Nucleus accumbens (tissue), 56 donors: ENCODE measurements around the gene SLC4A8.

Source experiments
- DNase-seq, 56 donors: peaks; one replicate each; lab custom pipeline; 2025; lab: John Stamatoyannopoulos, UW

The SLC4A8 gene

DNA sequence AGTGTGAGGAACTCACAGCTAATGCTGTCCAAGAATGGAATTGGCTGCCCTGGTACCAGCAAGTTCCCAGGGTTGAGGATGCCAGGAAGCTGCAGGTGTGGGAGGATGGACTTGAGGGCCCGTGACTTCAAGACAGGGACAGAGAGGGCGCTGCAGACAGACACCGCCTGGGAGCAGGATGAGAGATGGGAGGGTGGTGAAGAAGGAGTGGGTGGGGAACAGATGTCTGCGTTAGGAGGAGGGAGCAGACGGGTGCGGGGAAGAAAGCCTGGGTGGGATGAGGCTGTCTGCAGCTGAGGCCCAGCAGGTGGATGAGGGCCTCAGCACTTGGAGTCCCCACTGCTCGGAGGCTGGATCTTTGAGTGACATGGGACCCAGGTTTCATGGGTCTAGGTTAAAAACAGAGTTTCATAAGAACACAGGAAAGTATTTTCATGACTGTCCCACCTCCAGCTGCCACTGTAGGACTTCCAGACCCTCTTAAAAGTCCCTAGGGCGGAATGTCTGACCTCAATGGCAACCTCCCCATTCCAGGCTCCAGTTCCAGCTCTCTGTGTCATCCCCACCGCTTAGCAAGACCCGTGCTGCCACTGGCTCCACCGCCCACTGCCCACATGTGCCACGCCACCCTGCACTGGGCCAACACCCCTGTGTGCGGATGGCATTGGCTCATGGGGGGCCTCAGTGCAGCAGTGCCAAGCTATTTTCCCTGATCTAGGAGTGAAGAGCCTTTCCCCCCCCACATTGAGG, 96.1 kb downstream of the SLC4A8 start:
- peak in 2 of 56 donors; percentile 4 to 6 for DNase-seq

DNA sequence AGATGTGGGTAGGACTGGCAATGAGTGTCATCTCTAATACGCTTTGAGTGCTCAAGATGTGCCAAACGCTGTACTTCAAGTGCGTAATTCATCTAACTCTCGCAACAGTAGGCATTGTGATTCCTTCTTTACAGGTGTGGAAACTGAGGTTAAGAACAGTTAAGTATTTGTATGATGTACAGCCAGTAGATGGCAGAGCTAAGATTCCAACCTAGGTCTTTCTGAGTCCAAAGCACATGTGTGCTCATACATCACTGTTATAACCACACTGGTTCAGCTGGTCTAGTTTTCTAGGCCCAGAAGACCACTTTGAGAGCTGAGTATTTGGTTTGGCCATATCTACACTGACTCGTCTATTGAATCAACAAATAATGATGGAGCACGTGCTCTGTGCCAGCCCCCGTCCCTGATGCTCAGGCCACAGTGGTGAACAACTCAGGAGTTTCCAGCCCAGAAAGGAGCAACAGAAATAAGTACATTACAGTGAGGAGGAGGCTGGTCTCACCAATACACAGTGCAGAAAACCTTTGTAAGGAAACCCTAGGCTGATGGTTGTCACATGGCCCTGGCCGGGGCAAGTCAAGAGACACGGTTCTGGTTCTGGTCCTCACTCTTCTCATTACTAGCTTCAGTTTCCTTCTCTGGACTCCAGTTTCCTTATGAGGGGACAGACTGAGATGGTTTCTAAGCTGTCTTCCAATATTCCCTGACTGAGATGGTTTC, 97.1 kb downstream of the SLC4A8 start:
- no peak for DNase-seq

DNA sequence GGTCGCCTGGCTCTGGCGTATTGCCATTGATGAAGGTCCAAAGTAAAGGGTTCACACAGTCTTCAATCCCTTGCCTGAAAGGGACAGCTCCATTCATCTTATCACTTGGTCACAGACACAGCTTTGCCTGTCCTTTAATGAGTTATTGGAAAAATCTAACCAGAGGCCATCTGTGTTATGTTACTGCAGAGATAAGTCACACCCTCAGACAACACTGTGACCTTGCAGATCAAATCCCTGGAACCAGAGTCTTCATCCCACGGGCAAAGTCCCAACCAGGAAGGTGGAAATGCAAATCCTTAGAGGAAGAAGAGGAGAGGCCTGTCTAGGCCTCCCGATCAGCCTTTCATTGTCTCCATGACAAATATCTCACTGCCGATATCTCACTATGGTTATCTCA, 98.1 kb downstream of the SLC4A8 start:
- DNase-seq: no peak

DNA sequence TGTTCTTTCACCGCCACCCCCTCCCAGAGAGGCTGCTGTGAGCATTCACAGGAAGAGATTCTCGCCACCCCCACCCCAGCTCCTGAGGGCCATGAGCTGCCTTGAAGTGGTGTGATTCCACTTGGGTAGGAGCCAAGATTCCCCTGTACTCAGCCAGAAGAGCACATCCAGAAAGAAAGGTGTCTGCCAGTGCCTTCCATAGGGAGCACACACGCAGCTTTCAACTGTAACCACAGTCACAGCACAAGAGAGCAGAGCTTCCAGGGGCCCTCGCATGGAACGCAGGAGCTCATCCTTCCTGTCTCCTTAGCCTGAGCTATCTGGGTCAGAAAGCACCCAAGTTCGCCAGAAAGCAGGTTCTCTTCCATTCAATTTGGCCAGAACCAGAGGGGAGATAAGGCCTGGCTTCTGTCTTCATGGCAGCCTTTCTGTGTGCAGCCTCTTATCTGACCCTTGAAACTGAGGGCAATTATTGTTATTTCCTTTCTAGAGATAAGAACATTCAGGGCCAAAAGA, 99.8 kb downstream of the SLC4A8 start:
- DNase-seq: no peak

DNA sequence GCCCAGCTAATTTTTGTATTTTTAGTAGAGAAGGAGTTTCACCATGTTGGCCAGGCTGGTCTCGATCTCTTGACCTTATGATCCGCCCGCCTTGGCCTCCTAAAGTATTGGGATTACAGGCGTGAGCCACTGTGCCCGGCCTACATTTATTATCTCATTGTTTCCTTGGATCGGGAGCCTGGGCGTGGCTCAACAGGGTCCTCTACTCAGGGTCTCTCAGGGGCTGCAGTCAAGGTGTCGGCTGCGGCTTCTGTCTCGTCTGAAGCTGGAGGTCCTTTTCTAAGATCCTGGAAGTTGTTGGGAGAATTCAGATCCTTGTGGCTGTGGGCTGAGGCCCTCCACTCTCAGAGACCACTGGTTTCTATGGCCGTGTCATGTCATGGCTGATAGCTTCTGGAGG, 100.9 kb downstream of the SLC4A8 start:
- DNase-seq: no peak

DNA sequence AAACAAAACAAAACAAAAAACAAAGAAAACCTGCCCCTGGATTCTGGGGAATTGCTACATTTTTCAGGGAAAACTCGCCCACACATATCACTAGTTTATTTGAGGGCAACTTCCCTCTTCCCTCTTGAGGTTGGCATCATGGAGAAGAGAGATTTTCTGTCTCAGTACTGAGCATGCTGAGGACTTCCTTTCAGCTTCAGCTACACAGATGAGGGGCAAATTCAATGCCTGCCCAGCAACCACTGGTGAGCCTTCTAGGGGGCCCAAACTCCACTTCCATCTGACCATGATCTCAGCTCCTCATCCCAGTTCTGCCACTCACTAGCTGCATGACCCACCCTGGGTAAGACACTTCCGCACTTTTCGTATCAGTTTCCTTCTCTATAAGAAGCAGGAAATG, 103.3 kb downstream of the SLC4A8 start:
- no peak for DNase-seq

DNA sequence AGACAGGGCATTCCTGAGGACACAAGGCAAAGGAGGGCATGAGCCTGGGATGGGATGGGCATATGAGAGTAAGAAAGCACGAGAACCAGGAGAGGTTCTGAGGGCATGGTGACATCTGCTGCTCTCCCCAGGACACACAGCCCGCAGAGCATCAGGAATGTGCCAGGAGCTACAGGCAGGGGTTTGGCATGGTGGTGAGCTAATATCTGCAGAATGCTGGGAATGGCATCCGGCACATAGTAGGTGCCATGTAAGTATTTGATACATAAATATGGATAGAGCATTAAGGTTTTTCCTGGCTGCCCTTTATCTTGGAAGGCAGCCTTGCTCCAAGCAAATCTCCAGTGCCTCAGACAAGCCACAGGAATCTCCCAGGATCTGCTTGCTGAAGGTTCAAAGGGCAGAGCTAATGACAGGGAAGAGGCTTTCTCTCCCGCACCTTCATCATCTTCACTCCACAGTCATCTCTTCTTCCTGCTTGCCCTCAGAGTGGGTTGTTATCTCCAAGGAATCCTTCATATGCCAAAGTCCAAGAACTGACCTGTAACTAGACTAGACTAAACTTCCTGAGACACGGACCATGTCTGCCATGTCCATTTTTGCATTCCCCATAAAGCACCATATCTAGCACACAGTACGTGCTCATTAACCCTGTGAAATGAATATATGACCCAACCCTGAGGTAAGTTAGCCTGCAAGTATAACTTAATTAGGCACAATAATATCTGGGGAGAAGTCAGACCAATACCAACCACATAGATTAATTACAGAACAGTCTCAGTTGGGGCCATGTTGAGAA, 104.4 kb downstream of the SLC4A8 start:
- no peak for DNase-seq

DNA sequence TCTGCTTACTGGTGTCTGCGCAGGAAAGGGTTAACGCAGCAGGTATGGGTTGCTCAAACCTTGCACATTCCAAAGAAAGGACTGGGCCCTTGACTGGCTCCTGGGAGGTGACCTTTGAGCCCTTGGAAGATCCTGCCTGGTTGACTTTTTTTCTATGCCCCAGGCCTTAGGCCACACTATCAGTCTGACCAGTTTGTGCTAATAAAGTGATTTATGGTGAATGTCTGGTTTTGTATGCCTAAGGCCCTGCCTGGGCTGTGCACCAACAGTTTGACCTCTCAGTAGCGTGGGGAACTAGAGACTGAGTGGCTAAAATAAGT, 105.0 kb downstream of the SLC4A8 start:
- no peak for DNase-seq

DNA sequence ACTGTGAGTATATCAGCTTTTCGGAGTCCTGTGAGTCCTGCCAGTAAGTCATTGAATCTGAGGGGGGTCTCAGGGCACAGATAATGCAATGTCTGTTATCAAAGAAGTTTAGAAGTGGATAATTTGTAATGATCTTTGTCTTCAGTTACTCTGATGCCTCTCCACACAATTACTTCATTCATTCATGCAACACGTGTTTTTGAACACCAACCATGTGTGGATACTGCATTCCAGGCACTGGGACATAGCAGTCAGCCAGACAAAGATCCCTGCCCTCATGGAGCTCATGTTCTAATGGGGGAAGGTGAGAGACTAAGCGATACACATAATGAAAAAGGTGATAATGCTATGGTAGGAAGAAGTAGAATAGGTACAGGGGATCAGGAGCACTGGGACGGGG, 105.6 kb downstream of the SLC4A8 start:
- no peak for DNase-seq

DNA sequence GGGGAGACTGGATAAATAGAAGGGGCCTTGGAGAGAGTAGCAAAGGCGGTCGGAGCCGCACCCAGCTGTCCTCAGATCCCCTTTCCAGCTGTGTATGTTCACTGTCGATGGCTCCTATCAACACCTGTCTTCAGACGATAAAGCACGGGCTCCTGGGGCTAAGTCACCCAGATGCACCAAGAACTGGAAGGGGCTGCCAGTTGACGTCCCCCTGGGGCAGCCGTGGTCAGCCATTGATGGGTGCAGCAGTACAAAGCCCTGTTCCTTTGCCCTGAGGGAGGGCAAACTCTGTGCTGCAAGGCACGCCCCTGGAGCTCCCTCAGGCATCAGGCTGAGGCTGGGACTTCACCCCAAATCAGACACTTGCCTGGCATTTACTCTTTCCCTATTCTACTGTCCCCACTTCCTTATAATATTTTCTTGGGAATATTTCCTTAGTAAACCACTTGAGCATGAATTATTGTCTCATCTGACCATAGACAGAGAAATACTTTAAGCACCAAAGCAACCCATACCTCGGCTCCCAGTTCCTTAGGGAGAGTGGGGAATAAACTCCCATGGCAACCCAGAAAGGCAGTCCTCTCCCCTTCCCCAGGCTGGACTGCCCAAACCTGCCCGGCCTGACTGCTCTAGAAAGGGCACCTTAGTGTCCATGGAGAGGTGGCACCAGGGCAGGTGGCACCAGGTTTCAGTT, 106.8 kb downstream of the SLC4A8 start:
- no peak for DNase-seq

DNA sequence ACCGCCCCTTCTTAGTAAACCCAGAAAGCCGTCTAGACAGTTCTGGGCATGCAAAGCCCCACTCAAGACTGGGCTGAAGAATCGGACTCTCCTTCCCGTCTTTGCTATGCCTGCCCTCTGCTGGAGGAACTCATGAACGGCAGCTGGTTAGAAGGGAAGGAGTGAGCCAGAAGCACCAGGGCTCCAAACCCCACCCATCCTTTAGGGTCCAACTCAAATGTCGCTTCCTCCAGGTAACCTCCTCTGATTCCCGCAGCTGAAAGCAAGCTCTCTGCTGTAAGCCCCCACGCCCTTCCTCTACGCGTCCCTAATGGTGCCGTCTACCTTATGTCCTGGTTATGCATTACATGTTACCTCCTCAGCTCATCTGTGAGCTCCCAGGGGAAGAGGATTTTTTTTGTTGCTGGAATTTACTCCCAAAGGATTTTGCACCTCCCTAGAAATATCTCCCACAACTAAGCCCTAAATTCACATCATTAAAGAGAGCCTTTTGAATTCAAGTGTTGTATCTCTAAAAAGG, 107.4 kb downstream of the SLC4A8 start:
- peak in 50 of 56 donors; percentile 4 to 85 (median 48) for DNase-seq

DNA sequence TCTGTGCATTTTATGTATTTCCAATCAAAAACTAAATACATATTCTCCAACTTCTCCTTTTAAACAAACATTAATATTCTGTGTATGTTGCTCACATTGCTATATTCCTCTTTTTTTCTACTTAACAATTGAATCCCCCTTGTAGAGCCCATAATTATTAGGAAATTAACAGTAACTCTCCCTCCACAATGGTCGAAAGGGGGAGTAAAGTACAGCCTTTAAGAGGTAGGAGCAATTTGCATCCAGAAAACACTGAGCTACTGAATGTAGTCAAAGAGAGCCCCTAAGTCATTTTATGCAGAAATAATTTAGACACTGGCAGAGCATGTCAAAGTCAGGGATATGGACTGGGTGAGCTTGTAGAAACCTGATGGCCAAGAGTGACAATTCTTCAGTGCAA, 109.2 kb downstream of the SLC4A8 start:
- DNase-seq: no peak

DNA sequence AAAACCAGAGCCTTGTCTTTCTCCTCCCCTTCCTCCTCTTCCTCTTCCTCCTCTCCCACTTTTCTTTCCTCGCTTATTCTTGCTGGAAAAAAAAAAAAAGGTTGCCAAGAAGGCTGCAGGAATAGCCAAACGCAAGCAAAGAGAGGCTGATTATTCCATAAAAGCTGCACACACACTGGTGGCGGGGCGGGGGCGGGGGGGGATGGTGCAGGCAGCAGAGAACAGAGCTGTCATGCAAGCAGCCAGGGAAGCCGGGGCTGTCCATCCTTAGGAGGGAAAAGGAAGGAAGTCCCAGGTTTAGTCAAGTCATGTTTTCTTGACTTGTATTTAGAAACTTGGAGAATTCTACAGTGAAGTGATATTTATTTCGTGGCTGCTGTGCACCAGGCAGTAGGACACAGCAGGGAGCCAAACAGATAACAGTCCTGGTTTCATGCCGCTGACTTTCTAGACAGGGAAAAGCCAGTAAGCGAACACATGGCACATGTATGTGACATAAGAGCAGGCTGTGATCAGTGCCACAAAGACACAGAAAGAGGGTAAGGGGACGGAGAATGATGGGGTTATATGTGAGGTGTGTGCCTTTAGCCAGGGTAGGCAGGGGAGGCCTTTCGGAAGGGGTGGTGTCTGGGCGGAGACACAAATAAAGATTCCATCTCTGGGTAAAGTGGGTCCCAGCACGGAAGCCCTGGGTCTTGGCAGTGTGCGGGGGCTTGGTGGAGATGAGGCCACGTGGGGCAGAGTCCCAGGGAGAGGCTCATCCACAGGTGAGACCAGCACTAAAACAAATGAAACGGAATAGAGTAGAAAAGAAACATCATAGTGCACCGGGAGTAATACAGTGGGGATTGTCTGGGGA, 109.8 kb downstream of the SLC4A8 start:
- peak in 3 of 56 donors; percentile 1 to 19 (median 4) for DNase-seq

DNA sequence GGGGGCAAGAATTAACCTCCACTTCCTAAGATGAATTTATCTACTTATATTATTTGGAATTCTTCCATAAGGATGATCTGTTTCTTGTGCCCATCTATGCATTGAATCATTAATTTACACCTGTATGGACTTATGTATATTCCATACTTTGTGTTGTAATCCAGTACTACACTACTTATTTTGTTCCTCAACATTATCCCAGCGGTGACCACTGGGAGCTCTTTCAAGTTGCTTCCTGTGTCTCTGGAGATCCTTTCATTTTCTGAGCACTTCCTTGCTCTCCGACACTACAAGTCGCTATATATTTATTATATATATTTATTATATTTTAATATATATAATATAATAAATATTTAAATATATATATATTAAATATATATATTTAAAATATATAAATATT, 111.5 kb downstream of the SLC4A8 start:
- DNase-seq: no peak

DNA sequence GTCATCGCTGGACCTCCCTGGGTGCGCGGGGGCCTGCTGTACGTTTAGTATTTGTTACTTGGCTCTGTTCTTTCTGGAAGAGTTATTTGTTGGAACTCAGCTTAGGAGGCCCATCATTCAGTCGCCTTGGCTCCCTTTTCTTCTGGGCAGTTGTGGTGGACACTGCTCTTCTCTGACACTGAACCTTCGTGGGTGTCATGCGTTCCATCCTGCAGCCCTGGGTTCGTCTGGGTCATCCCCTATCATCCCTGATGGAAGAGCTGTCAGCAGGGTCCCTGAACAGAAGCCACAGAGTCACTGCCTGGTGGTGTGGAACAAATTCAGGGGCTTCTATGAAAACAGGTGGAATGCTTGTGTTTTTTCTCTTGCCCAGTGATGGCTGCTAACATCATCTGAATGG, 113.5 kb downstream of the SLC4A8 start:
- no peak for DNase-seq

DNA sequence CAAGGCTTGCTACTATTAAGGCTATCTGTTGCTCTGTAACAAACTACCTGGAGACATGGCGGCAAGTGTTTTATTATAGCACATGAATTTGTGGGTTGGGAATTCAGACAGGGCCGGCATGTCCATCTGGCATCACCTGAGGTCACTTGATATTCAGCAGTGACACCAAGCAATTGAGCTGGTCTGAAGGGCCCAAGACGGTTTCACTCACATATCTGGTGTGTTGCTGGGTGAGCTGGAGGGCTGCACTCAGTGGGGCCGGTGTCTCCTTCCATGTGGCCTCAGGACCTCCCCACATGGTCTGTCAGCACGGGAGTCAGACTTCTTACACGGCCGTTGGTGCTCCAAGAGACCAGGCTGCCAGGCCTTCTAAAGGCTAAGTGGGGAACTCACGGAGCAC, 114.0 kb downstream of the SLC4A8 start:
- DNase-seq: no peak

DNA sequence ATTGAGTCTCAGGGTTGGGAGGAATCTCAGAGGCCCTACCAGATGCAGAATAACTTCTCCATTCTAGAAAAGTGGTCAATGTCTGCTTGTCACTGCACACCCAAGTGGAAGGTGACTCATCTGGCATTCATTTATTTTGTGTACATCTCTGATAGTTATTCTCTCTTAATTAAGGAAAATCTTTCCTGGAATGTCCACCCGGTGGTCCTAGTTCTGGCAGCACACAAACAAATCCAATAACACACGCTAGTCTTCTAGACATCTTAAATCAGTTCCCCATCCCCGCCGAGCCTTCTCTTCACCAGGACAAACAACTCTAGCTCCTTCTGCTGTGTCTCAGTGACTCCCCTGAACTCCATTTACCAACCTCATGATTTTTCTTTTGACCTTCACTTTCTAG, 116.4 kb downstream of the SLC4A8 start:
- no peak for DNase-seq

DNA sequence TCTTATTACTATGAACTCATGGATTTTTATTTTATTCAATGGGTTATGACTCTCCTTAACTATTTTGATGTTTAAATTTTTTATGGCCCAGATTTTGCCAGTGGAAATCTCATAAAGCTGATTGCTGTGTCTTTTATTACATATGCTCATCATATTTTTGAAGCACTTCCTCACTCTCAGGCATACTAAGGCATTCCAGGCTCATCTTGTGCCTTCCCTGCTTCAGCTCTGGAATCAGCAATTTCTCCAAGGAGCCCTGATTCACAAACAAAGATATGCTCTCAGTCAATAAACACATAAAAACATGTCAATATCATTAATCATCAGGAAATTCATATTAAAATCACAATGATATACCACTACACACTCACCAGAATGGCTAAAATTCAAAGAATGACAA, 121.5 kb downstream of the SLC4A8 start:
- no peak for DNase-seq

DNA sequence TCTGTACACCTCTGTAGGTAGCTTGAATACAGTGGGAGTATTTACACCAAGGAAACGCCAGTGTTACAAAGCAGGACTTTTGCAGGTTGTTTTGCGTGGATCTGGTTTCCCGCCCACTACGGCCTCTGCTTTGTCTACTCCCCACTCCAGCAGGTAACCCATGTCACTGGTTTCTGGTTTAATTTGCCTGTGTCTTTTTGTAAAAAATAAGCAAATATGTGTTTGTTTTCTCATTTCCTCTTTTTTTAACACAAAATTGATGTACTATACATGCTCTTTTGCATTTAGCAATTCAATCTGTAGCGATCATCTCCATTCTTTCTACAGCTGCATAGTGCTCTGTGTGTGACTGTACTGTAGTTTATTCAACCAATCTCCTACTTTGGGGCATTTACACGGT, 123.0 kb downstream of the SLC4A8 start:
- DNase-seq: no peak

DNA sequence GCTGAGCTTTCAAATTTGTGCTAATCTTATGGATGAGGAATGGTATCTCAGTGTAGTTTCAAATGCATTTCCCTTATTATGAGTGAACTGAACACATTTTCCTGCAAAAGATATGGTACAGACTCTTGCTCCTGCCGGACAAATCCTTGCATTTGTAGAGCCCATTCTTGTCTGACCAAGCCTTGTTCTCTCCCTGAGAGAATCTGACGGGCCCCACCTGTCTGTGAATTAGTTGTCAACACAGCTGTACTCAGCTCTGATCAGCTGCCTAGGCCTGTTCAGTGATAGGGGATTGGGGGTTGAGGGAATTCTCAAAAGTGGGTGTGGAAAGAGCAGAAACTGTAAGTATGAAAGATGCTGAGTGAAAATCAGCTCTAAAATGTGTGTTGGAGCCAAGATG, 123.6 kb downstream of the SLC4A8 start:
- no peak for DNase-seq
